ENCODE measurements around the gene CAND2.

DNA sequence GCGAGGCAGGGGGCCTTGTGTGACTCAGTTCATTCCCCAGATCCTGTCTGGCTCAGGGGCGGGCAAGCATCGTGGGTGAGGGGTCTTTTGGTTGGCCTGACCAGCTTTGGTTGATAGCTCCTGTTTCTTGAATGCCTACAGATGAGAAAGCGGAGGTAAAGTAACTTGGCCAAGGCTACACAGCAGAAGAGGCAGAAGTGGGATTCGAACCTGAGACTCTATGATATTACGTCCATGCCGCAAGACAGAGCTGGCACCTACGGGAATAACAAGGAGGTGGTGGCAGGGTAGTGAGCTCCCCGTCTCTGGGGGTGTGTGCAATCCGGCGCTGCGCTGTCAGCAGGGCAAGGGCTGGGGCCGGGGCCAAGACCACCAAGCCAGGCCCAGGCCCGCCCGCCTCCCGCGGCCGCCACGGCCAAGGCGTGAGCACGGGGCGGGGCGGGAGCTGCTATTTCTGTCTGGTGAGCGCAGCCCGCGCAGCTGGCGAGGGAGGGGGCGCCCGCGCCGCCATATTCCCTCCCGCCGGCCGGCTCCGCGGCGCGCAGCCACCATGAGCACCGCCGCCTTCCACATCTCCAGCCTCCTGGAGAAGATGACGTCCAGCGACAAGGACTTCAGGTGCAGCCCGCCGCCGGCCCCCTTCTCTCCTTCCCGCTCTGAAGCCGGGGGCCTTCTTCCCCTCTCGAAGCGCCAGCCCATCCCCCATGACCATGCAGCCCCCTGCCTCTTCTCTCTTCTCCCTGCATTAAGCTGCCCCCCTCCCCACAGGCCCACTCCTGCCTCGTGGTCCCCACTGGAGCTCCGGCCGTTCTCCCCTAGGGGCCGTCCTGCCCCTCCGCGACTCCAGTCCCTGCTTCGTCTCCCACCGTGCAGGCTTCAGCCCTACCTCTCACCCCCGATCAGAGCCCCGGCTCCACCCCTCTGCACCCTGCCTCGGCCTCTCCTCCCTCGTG, at the start of gene CAND2:
- no peak for TF ChIP-seq EZH2phosphoT487 (conservative IDR thresholded peaks at IDR 0.05; ENCODE audit: low read length)
- TF ChIP-seq, protein P1, sequence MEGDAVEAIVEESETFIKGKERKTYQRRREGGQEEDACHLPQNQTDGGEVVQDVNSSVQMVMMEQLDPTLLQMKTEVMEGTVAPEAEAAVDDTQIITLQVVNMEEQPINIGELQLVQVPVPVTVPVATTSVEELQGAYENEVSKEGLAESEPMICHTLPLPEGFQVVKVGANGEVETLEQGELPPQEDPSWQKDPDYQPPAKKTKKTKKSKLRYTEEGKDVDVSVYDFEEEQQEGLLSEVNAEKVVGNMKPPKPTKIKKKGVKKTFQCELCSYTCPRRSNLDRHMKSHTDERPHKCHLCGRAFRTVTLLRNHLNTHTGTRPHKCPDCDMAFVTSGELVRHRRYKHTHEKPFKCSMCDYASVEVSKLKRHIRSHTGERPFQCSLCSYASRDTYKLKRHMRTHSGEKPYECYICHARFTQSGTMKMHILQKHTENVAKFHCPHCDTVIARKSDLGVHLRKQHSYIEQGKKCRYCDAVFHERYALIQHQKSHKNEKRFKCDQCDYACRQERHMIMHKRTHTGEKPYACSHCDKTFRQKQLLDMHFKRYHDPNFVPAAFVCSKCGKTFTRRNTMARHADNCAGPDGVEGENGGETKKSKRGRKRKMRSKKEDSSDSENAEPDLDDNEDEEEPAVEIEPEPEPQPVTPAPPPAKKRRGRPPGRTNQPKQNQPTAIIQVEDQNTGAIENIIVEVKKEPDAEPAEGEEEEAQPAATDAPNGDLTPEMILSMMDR (IDR thresholded peaks at IDR 0.05; ENCODE audit: insufficient read depth, low read length, poor library complexity, severe bottlenecking): no peak

All from SU-DHL-6 (cell line).